Brain pericyte (primary cell): Measurements from ENCODE around the gene ADAMTSL3.

ENCODE experiments used
- DNase-seq: peaks from one replicate; pipeline ENCODE4 v3.0.0-alpha.2; 2012; ENCODE audit warnings: low read depth, low spot score

The ADAMTSL3 gene

GRCh38 chr15:83918011-83918410 is 264.1 kb downstream of the ADAMTSL3 start:
- DNase-seq = no peak

DNA sequence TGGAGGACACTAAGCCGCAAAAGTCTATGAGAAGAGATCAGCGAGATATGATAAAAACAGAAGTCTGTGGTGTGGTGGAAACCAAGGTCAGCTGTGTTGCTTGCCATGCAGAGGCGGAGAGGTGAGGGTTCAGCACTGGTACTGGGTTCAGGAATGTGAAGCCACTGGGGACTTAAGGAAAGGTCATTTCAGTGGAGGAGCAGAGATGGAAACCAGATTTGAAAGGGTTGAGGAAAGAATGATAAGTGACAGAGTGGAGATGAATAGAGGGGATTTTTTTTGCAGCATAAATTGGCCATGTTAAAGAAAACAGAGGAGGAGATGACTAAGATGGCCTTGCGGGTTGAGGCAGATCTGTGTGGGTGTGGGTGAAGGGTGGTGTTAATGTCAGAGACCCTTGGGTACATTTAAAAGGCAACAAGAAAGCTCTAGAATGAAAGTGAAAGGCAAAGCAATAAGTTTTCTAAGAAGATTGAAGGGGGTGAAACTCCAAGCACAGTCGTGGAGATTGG is 265.5 kb downstream of the ADAMTSL3 start:
- no peak for DNase-seq

DNA sequence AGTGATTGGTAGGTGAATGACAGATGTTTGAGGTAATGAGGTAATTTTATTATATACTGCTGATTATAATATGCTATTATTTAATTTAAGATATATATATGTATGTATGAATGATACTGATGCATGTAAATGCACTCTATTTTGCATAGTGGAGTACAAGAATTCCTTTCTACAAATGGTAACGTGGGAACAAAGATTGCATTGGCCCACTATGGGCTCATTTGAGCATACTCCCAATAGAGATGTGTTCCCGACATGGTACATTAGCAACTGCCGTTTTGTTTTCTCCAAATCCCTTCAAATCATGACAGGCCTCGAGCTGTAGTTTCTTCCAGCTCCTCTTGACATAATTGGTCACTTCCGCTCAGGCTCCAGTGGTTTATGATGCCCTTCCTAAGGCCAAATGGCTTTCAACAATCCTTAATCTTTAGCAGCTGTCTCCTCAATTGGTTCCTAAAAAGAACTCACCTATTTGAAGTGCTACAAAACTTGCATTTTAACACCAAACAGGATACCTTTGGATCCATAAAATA is 266.1 kb downstream of the ADAMTSL3 start:
- DNase-seq = no peak

GRCh38 chr15:83922649-83923294 is 268.8 kb downstream of the ADAMTSL3 start:
- DNase-seq = no peak

DNA sequence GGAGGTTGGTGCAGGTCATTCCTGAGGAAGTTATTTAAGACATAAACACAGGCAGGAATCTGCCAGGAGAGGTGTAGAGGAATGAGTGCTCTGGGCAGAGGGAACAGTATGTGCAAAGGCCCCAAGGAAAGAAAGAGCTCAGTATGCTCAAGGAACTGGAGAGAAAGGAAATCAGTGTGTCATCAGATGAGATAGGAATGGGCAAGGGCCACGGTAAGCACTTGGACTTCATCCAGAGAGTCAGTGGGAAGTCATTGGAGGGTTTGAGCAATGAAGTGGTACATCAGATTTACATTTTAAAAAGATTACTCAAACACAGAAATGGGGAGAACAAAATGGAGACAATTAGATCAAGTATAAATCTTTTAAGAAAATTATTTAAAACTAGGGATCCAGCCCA is 272.2 kb downstream of the ADAMTSL3 start:
- DNase-seq = no peak

DNA sequence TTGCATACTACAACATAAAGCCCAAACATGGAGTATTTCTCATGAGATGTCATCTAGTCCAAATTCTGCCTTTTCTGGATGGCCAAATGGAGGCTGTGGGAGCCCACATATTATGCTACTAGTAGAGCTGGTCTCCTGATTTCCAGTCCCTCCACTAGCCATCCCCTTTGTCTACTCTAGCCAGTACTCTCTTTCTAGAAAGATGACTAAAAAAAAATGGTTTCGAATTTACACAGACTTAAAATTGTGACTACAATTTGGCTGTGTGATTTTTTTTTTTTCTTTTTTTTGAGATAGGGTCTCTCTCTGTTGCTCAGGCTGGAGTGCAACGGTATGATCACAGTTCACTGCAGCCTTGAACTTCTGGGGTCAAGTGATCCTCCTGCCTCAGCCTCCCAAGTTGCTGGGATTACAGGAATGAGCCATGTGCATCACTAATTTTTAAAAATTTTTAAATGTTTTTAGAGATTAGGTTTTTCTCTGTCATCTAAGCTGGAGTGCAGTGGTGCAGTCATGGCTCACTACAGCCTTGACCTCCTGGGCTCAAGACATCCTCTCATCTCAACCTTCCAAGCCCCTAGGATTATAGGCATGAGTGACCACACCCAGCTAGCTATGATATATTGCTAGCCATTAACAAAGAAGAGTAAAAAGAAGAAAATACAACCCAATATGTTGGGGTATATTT is 273.9 kb downstream of the ADAMTSL3 start:
- DNase-seq = no peak

- DNase-seq = no peak
Observed at GRCh38 chr15:83928392-83928734, 274.4 kb downstream of the ADAMTSL3 start.

DNA sequence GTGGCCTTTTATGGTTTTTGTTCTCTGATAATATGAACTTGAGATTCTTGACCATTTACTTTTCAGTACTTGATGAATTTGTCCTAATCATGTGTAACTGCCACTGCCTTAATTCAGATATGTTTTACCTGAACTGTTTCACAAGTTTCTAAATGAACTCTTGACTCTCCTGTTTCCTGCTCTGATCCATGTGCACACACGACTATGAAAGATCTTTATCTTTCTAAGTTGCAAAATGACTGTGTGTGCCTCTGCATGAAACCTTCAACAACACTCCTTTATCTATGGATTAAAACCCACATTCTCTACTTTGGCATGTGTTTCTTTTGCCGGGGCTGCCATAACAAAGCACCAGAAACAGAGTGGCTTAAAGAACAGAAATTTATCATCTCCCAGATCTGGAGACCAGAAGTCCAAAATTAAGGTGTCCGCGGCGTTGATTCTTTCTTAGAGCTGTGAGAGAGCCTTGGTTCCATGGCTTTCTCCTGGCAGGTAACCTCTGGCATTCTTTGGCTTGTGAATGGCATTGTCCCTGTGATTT is 275.0 kb downstream of the ADAMTSL3 start:
- DNase-seq = no peak

DNA sequence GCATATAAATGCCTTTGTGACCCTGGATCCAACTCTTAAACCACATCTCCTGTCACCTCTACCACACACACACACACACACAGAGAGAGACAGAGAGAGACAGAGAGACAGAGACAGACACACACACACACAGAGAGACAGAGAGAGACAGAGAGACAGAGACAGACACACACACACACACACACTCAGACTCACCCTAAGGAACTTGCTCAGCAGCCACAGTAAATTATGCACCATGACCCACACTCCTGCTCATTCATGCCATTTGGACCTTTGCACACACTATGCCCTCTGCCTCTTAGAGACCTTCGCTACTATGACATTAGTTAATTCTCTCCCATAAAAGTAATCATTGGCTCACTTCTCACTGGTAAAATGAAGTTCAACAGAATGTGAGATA is 275.7 kb downstream of the ADAMTSL3 start:
- no peak for DNase-seq

DNA sequence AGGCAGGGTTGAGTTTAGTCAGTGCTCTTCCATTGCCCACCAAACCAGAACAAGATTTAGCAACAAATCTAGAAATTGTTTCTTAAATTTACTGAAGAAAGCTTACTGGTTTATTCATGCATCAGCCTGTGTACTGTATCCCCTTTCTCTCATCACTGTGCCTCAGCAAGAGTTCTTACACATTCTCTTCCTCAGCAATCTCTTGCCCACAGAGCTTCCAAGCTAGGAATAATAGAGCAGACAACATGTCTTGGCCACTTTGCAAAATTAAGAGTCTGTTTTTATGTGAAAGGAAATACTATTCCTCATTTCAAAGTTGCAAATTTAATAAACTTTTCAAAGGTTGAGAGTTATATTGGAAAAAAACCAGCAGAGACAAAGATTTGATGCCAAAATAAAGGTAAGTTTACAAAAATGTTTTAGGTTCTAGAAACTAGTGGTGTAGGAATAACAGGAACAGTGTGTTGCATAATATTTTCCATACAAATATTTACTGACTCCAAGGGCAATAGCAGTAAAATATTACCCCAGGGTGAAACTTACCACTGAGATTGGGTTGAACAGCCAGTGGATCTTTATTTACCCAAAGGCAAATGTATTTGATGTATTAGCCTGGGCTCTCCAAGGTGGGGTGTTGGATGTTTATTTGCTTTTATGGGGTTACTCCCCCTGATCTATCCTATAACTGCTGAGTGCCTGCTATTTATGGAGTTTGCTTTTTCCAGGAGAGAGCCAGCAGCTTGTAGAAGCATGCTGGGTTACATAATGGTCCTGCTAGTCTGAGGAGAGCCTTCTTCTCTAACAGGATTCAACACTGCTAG is 276.7 kb downstream of the ADAMTSL3 start:
- no peak for DNase-seq

DNA sequence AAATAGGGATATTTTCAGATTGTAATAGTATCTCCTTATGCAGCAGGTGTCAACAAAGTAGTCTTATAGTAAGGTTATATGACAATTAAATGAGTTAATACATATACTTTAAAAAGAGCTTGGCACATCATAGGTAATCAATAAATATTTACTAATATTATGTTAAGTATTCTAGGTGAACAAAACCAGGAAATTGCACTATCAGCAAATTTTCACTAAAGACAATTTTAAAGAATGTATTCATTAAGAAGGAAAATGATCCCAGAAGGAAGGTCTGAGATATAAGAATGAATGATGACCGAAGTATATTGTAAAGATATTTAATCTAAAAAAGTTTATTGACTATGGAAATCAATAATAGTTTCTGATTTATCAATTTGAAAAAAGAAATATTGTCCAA is 281.9 kb downstream of the ADAMTSL3 start:
- no peak for DNase-seq

- DNase-seq = no peak
Observed at GRCh38 chr15:83940136-83940535, 286.2 kb downstream of the ADAMTSL3 start.

- DNase-seq = no peak
Observed at GRCh38 chr15:83943043-83943442, 289.1 kb downstream of the ADAMTSL3 start.

- no peak for DNase-seq
Observed at GRCh38 chr15:83943849-83944404, 290.0 kb downstream of the ADAMTSL3 start.

DNA sequence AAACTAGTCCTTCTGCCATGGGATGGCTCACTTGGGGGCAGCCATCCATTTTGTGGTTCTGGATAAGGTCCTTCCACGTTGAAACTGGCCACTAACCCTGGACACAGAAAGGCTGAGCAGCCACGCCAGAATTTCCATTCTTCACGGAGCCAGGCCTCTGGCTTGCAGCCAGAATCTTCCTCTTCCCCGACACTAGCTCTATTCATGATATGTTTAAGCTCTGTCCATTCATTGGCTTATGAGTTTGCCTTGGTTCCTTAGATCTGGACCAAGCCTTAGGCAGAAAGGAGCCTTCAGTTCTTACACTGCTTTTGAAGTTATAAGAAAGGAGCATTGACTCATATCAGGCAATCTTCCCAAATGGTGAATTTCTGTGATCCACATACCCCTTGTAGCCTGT is 293.2 kb downstream of the ADAMTSL3 start:
- DNase-seq = no peak

- no peak for DNase-seq
Observed at GRCh38 chr15:83954506-83954905, 300.6 kb downstream of the ADAMTSL3 start.

DNA sequence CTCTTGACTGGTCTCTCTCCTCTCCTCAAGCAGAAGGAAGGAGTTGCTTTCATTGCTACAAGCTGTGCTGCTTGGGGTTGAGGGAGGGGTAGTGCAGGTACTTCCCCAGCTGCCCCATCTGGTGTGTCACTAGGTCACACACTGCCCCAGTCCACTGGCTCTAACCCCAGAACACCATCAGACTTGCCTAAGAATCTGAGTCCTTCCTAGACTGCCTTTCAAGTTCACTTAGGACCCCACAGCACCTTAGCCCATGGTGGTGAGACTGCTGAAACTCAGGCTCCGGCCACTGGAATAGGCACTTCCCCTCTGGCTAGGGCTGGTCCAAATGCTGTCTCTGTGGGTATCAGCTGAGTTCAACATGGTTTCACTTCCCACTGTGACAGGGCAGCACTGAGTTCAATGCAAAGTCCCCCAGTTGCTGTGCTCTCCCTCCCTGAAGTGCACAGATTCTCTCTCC is 301.9 kb downstream of the ADAMTSL3 start:
- DNase-seq = no peak

DNA sequence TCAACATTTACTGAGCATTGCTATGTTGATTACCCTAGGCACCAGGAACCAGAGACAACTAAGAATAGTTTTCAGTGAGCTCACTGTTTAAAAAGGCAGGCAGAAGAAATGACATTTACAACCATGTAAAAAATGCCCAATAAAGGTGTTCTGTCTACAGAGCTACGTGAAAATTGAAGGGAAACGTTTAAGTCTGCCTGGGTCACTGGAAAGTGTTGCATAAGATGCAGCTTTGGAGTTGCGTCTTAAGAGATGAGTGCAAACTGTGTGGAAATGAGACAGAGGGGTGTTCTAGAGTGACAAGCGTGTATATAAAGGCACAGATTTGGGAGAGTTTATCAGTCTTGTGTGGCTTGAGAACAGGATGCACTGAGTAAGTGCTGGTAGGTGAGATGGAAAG is 303.0 kb downstream of the ADAMTSL3 start:
- no peak for DNase-seq

GRCh38 chr15:83959477-83959876 is 305.6 kb downstream of the ADAMTSL3 start:
- no peak for DNase-seq

- DNase-seq = no peak
Observed at GRCh38 chr15:83960192-83960829, 306.4 kb downstream of the ADAMTSL3 start.

DNA sequence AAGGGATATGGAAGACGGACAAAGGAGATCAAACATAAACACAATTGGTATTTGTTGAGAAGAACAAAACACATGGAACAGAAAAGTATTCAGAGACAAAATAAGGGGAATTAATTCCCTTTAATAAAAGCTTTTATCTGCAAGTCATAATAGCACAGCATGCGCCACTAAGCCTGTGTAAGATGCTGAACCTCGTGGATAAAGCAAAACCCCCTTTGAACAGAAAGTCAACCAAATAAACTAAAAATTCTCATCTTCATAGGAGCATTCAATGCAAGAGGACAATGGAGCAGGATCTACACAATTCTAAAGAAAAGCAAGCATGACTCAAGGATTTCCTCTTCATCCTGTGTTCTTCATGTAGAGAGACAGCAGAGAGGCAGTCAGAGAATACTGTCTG is 307.4 kb downstream of the ADAMTSL3 start:
- no peak for DNase-seq
